H1 (cell line): ENCODE results near the gene CEBPE. TPM values are rescaled to one million over a fixed set of nuclear protein-coding genes. Genes with fewer than 3 reads are reported as not detected.

Experiments used
- ATF3 ChIP-seq: IDR thresholded peaks from 2 replicates; pipeline ENCODE4 v1.6.1; 2011; ENCODE audit warnings: low read depth, mild to moderate bottlenecking, low read length; ENCODE audit not compliant: insufficient read depth
- CHD2 ChIP-seq: IDR thresholded peaks from 2 replicates; pipeline ENCODE4 v1.6.1; 2012; ENCODE audit warnings: low read length, improper control_type of control experiment
- CHD7 ChIP-seq: fragments of 300-600 bp; sonication (generic); IDR thresholded peaks from 2 replicates; pipeline ENCODE4 v1.7.1; 2012; ENCODE audit warnings: low read length, moderate library complexity, mild to moderate bottlenecking, inconsistent platforms; ENCODE audit not compliant: insufficient replicate concordance
- JUND ChIP-seq: IDR thresholded peaks from 2 replicates; pipeline ENCODE4 v1.6.1; 2011; ENCODE audit warnings: mild to moderate bottlenecking, improper control_type of control experiment, low read length
- RBBP5 ChIP-seq: IDR thresholded peaks from 2 replicates; pipeline ENCODE4 v1.7.1; 2012; ENCODE audit warnings: low read depth, mild to moderate bottlenecking, inconsistent platforms, low read length, moderate library complexity, borderline replicate concordance
- TAF1 ChIP-seq: IDR thresholded peaks from 2 replicates; pipeline ENCODE4 v1.6.1; 2011; ENCODE audit warnings: mild to moderate bottlenecking, low read depth, low read length
- TAF7 ChIP-seq: optimal IDR thresholded peaks from 2 replicates; pipeline ENCODE3; 2011; ENCODE audit warnings: low read depth, mild to moderate bottlenecking, inconsistent platforms, low read length, moderate library complexity, borderline replicate concordance
- polyA plus RNA-seq, 7 experiments: library from polyadenylated mRNA; depleted of rRNA in 3 of 7; stranded (reverse) in 5 of 7; unstranded in 2 of 7; fragments of >200 nt in 5 of 7; fragments of 200-250 nt in 2 of 7; gene quantifications; 1 replicate in 5 of 7; 2 replicates in 1 of 7; 4 replicates in 1 of 7; pipeline versions ENCODE4 v1.2.1 to v1.2.3, GENCODE V29; 2011 to 2013; ENCODE audit warnings: missing spikeins in 2 of 7, mixed read lengths in 2 of 7
- total RNA-seq: library from RNA; stranded (reverse); fragmentation: NEBNext Ultra II Directional; extraction: Animal tissue kit (Norgen Biotek cat#: 25700); gene quantifications from 2 replicates; pipeline ENCODE4 v1.2.1, GENCODE V29; 2021

The CEBPE gene
- total and polyA plus RNA-seq, 2 of the 8 experiments (the other 6 are each of a cell fraction or from before 2014, with no cell fraction given): 0.05 TPM; not detected in 1

GRCh38 chr14:23146351-23146910 is 27.4 kb upstream of the CEBPE start (continued):
- TF ChIP-seq RBBP5 (no peak), TAF7 (no peak), JUND (no peak), TAF1 (no peak), ATF3 (no peak), CHD2 (no peak), CHD7 (no peak)
